ENCODE results near the gene NAA40. TPM values are rescaled to one million over a fixed set of nuclear protein-coding genes. Genes with fewer than 3 reads are reported as not detected.
A peak's percentile ranks its signal among the peaks of the same experiment; 100 is the strongest.

Gene NAA40
- total and polyA plus RNA-seq, 2 of the 13 experiments (the other 11 are each of a cell fraction or from before 2014, with no cell fraction given), result 11.1 to 17.9 TPM

DNA sequence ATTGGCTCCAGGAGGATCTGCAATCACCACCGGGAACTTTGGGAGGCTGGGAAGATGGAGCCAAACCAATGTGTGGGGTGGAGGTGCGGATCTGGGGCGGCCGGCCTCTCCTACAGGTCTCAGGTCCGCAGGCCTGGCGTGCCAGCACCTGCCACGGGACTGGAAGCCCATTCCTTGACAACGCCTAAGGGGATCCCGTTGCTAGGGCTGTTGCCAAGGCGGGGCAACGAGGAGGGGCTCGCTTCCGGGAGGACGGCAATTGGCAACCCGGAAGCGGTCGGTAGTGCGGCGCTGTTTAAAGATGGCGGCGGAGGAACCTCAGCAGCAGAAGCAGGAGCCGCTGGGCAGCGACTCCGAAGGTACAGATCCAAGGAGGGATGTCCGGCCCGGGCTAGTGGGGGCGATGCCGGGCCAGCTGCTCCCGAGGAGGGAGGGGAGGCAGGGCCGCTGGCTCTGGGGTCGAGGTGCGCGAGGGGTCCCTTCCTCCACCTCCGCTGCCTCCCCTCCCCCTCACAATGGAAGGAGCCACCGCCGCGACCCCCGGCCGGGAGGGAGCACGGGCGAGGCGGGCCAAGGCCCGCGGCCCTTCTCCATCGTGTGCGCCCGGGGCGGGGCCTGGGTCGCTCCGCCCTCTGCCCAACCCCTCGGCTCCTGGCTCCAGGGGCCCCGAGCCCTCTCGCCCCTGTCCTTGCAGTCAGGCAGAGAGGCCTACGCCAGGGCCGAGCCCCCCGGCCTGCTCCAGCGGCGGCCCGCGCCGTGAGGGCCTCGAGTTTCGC, 47.5 kb downstream of the NAA40 start, which contains the start of gene OTUB1 (continued):
- TF ChIP-seq ZNF792 (CRISPR knock-in tag; IDR thresholded peaks at IDR 0.05) (peak; percentile 73), NONO (IDR thresholded peaks at IDR 0.05) (no peak), NONO (CRISPR knock-in tag; conservative IDR thresholded peaks at IDR 0.05) (0 out of 2 replicates have a peak, but pooled peaks have one; percentile 49), ZNF614 (CRISPR knock-in tag; IDR thresholded peaks at IDR 0.05; ENCODE audit: borderline replicate concordance) (peak; percentile 81), ZNF816 (CRISPR knock-in tag; IDR thresholded peaks at IDR 0.05; ENCODE audit: borderline replicate concordance) (no peak), ZFAT (CRISPR knock-in tag; conservative IDR thresholded peaks at IDR 0.05) (0 out of 2 replicates have a peak, but pooled peaks have one; percentile 57), ZNF24 (IDR thresholded peaks at IDR 0.05) (no peak), PLRG1 (conservative IDR thresholded peaks at IDR 0.05) (no peak), ZFP90 (CRISPR knock-in tag; IDR thresholded peaks at IDR 0.05; ENCODE audit: borderline replicate concordance) (peak; percentile 96), RFX3 (CRISPR knock-in tag; IDR thresholded peaks at IDR 0.05) (peak; percentile 96), EEA1 (CRISPR knock-in tag; IDR thresholded peaks at IDR 0.05; ENCODE audit: borderline replicate concordance) (peak; percentile 96), ZNF205 (CRISPR knock-in tag; IDR thresholded peaks at IDR 0.05) (0 out of 2 replicates have a peak, but pooled peaks have one; percentile 73)
- TF ChIP-seq, protein P1, sequence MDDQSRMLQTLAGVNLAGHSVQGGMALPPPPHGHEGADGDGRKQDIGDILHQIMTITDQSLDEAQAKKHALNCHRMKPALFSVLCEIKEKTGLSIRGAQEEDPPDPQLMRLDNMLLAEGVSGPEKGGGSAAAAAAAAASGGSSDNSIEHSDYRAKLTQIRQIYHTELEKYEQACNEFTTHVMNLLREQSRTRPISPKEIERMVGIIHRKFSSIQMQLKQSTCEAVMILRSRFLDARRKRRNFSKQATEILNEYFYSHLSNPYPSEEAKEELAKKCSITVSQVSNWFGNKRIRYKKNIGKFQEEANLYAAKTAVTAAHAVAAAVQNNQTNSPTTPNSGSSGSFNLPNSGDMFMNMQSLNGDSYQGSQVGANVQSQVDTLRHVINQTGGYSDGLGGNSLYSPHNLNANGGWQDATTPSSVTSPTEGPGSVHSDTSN (CRISPR knock-in tag; IDR thresholded peaks at IDR 0.05; ENCODE audit: borderline replicate concordance), result 0 out of 2 replicates have a peak, but pooled peaks have one; percentile 36
- TF ChIP-seq, protein P2, sequence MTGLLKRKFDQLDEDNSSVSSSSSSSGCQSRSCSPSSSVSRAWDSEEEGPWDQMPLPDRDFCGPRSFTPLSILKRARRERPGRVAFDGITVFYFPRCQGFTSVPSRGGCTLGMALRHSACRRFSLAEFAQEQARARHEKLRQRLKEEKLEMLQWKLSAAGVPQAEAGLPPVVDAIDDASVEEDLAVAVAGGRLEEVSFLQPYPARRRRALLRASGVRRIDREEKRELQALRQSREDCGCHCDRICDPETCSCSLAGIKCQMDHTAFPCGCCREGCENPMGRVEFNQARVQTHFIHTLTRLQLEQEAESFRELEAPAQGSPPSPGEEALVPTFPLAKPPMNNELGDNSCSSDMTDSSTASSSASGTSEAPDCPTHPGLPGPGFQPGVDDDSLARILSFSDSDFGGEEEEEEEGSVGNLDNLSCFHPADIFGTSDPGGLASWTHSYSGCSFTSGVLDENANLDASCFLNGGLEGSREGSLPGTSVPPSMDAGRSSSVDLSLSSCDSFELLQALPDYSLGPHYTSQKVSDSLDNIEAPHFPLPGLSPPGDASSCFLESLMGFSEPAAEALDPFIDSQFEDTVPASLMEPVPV (CRISPR knock-in tag; IDR thresholded peaks at IDR 0.05), result no peak; the same call in 1 of the 2 replicates
- TF ChIP-seq, protein P3, sequence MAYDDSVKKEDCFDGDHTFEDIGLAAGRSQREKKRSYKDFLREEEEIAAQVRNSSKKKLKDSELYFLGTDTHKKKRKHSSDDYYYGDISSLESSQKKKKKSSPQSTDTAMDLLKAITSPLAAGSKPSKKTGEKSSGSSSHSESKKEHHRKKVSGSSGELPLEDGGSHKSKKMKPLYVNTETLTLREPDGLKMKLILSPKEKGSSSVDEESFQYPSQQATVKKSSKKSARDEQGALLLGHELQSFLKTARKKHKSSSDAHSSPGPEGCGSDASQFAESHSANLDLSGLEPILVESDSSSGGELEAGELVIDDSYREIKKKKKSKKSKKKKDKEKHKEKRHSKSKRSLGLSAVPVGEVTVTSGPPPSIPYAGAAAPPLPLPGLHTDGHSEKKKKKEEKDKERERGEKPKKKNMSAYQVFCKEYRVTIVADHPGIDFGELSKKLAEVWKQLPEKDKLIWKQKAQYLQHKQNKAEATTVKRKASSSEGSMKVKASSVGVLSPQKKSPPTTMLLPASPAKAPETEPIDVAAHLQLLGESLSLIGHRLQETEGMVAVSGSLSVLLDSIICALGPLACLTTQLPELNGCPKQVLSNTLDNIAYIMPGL (CRISPR knock-in tag; IDR thresholded peaks at IDR 0.05; ENCODE audit: borderline replicate concordance in 1 of 2, low read depth in 1 of 2), result peak; percentile 89 to 92; a peak in 2 of 4 replicates
- TF ChIP-seq, protein P4, sequence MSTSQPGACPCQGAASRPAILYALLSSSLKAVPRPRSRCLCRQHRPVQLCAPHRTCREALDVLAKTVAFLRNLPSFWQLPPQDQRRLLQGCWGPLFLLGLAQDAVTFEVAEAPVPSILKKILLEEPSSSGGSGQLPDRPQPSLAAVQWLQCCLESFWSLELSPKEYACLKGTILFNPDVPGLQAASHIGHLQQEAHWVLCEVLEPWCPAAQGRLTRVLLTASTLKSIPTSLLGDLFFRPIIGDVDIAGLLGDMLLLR (CRISPR knock-in tag; IDR thresholded peaks at IDR 0.05), result peak; percentile 9; the same call in 1 of the 2 replicates
- TF ChIP-seq, protein P5, sequence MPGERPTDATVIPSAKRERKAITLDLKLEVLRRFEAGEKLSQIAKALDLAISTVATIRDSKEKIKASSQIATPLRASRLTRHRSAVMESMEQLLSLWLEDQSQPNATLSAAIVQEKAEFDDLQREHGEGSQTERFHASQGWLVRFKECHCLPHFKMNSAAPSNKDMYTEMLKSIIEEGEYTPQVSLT (CRISPR knock-in tag; IDR thresholded peaks at IDR 0.05; ENCODE audit: borderline replicate concordance, low read depth), result no peak; the same call in 1 of the 2 replicates
- TF ChIP-seq, protein P6, sequence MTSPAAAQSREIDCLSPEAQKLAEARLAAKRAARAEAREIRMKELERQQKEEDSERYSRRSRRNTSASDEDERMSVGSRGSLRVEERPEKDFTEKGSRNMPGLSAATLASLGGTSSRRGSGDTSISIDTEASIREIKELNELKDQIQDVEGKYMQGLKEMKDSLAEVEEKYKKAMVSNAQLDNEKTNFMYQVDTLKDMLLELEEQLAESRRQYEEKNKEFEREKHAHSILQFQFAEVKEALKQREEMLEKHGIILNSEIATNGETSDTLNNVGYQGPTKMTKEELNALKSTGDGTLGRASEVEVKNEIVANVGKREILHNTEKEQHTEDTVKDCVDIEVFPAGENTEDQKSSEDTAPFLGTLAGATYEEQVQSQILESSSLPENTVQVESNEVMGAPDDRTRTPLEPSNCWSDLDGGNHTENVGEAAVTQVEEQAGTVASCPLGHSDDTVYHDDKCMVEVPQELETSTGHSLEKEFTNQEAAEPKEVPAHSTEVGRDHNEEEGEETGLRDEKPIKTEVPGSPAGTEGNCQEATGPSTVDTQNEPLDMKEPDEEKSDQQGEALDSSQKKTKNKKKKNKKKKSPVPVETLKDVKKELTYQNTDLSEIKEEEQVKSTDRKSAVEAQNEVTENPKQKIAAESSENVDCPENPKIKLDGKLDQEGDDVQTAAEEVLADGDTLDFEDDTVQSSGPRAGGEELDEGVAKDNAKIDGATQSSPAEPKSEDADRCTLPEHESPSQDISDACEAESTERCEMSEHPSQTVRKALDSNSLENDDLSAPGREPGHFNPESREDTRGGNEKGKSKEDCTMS (CRISPR knock-in tag; conservative IDR thresholded peaks at IDR 0.05), result no peak
